Endothelial cell of umbilical vein (primary cell): ENCODE results near the gene RMRP. TPM values are rescaled to one million over a fixed set of nuclear protein-coding genes. Genes with fewer than 3 reads are reported as not detected.

Experiments
- BruUV-seq: library from RNA; stranded (reverse); fragments of 400-500 nt; replicated peaks from 2 replicates; lab custom pipeline; 2021; lab: Mats Ljungman, UMichigan
- CTCF ChIA-PET: fragments of 300-600, 350-600 bp; sonication (Branson Sonifier 250); formaldehyde crosslinking; loops from one replicate; lab custom pipeline; 2021; ENCODE audit warnings: antibody characterized with exemption, inconsistent platforms; lab: Charles Lee
- POLR2A ChIA-PET: fragments of 300-600, 350-600 bp; sonication (Branson Sonifier 250); formaldehyde crosslinking; loops from one replicate; lab custom pipeline; 2021; ENCODE audit warnings: antibody characterized with exemption, inconsistent platforms; lab: Charles Lee
- DNase-seq: peaks from one replicate; pipeline ENCODE4 v3.0.0-alpha.2; 2011; ENCODE audit warnings: low read depth, low spot score
- FAIRE-seq: peaks from 2 replicates; lab custom pipeline; 2011; peaks lifted over from hg19 to GRCh38; lab: Jason Lieb, UNC
- H2AFZ ChIP-seq: 2 replicates; pipeline ENCODE4 v1.6.0; 2012; ENCODE audit warnings: low read depth, low read length, control low read depth, inconsistent platforms
- H3K27ac ChIP-seq: 2 replicates; pipeline ENCODE4 v1.5.1; 2011; ENCODE audit warnings: low read depth, mild to moderate bottlenecking, control low read depth, low read length, moderate library complexity; ENCODE audit not compliant: insufficient read depth
- H3K27me3 ChIP-seq, 2 experiments: 2 replicates each; pipeline versions ENCODE4 v1.6.0 to v1.6.1; 2011; ENCODE audit warnings: low read length in 2 of 2, mixed read lengths in 1 of 2; ENCODE audit not compliant: control insufficient read depth in 2 of 2, insufficient read depth in 2 of 2
- H3K36me3 ChIP-seq, 2 experiments: 2 replicates in 1 of 2; 3 replicates in 1 of 2; pipeline ENCODE4 v1.5.1; 2011; ENCODE audit warnings: low read length in 2 of 2, mild to moderate bottlenecking in 1 of 2, moderate library complexity in 1 of 2; ENCODE audit not compliant: control insufficient read depth in 2 of 2, insufficient read depth in 2 of 2; ENCODE audit errors: extremely low read depth in 1 of 2
- H3K4me1 ChIP-seq: 3 replicates; pipeline ENCODE4 v1.5.1; 2011; ENCODE audit warnings: mild to moderate bottlenecking, low read length; ENCODE audit not compliant: control insufficient read depth, insufficient read depth; ENCODE audit errors: extremely low read depth
- H3K4me2 ChIP-seq: 2 replicates; pipeline ENCODE4 v1.6.1; 2011; ENCODE audit warnings: low read length, control low read depth, mixed read lengths; ENCODE audit not compliant: insufficient read depth
- H3K4me3 ChIP-seq, 3 experiments: fragments of 200-600 bp in 1 of 3; sonication (generic), shearing (Covaris generic) in 1 of 3; replicated peaks in 1 of 3; 2 replicates each; pipeline ENCODE4 v1.5.1; 2011 to 2016; ENCODE audit warnings: control low read depth in 3 of 3, low read length in 3 of 3, mild to moderate bottlenecking in 2 of 3, inconsistent platforms in 1 of 3, low read depth in 1 of 3, moderate library complexity in 1 of 3; ENCODE audit not compliant: insufficient read depth in 1 of 3
- H3K79me2 ChIP-seq: 2 replicates; pipeline ENCODE4 v1.6.0; 2012; ENCODE audit warnings: low read length, inconsistent platforms; ENCODE audit not compliant: control insufficient read depth, insufficient read depth
- H3K9ac ChIP-seq: replicated peaks from 2 replicates; pipeline ENCODE3; 2011; ENCODE audit warnings: low read length, control low read depth; ENCODE audit not compliant: insufficient read depth; ENCODE audit errors: extremely low read depth
- H3K9me1 ChIP-seq: replicated peaks from 3 replicates; pipeline ENCODE4 v1.6.0; 2011; ENCODE audit warnings: mild to moderate bottlenecking, low read length; ENCODE audit not compliant: control insufficient read depth, insufficient read depth; ENCODE audit errors: extremely low read depth
- H3K9me3 ChIP-seq: replicated peaks from 2 replicates; pipeline ENCODE4 v1.5.1; 2012; ENCODE audit warnings: low read length, inconsistent platforms; ENCODE audit not compliant: control insufficient read depth, insufficient read depth
- H4K20me1 ChIP-seq: replicated peaks from 2 replicates; pipeline ENCODE3; 2011; ENCODE audit warnings: mild to moderate bottlenecking, low read length; ENCODE audit not compliant: control insufficient read depth, insufficient read depth; ENCODE audit errors: extremely low read depth
- CTCF ChIP-seq, 2 donors: IDR thresholded peaks; 1 replicate in 1 of 2; 2 replicates in 1 of 2; pipeline ENCODE4 v1.5.1; 2011; ENCODE audit warnings: low read length in 2 of 2, mild to moderate bottlenecking in 2 of 2, moderate library complexity in 2 of 2, control low read depth in 1 of 2, inconsistent platforms in 1 of 2, low read depth in 1 of 2; ENCODE audit not compliant: insufficient read depth in 1 of 2; ENCODE audit errors: extremely low read depth in 1 of 2
- EZH2 ChIP-seq: IDR thresholded peaks from 2 replicates; pipeline ENCODE4 v1.6.1; 2012; ENCODE audit warnings: borderline replicate concordance, low read depth, mild to moderate bottlenecking, moderate library complexity, low read length, inconsistent platforms; ENCODE audit not compliant: severe bottlenecking
- FOS ChIP-seq: IDR thresholded peaks from 2 replicates; pipeline ENCODE4 v1.6.1; 2011; ENCODE audit warnings: mild to moderate bottlenecking, low read length, moderate library complexity, borderline replicate concordance; ENCODE audit not compliant: insufficient read depth
- GATA2 ChIP-seq: IDR thresholded peaks from 2 replicates; pipeline ENCODE4 v1.7.0; 2011; ENCODE audit warnings: low read depth, mild to moderate bottlenecking, moderate library complexity, mixed read lengths, low read length; ENCODE audit not compliant: insufficient read length, insufficient read depth
- JUN ChIP-seq: IDR thresholded peaks from 2 replicates; pipeline ENCODE4 v1.6.1; 2011; ENCODE audit warnings: borderline replicate concordance, low read depth; ENCODE audit not compliant: insufficient read length, insufficient read depth
- MAX ChIP-seq: IDR thresholded peaks from 2 replicates; pipeline ENCODE4 v1.6.1; 2011; ENCODE audit not compliant: insufficient read depth, insufficient read length
- MYC ChIP-seq: IDR thresholded peaks from one replicate; pipeline ENCODE4 v1.6.1; 2011; ENCODE audit warnings: mild to moderate bottlenecking, low read depth, low read length
- POLR2A ChIP-seq: IDR thresholded peaks from 2 replicates; pipeline ENCODE4 v1.6.1; 2012; ENCODE audit warnings: low read depth, mild to moderate bottlenecking, control low read depth, low read length
- POLR2AphosphoS5 ChIP-seq: IDR thresholded peaks from 2 replicates; pipeline ENCODE4 v1.6.1; 2012; ENCODE audit warnings: low read depth, mild to moderate bottlenecking, control low read depth, low read length, moderate library complexity; ENCODE audit not compliant: insufficient read depth
- dilution Hi-C: fragments of 300-500 bp; cut with MboI; formaldehyde crosslinking; loops from one replicate; pipeline ENCODE4 v1.15.0; 2019; ENCODE audit warnings: low sequenced_read_pairs; ENCODE audit not compliant: extremely low pct_ligation_motif_present
- intact Hi-C: fragments of 100-400 bp; cut with micrococcal nuclease; formaldehyde crosslinking; loops from one replicate; pipeline ENCODE4 v1.10.0; 2022
- polyA plus RNA-seq, 4 experiments: library from polyadenylated mRNA; depleted of rRNA in 3 of 4; stranded (reverse) in 3 of 4; unstranded in 1 of 4; fragments of >200 nt; gene quantifications; 2 replicates each; pipeline versions ENCODE4 v1.2.1 to v1.2.3, GENCODE V29; 2011 to 2012; ENCODE audit warnings: missing spikeins in 1 of 4
- total RNA-seq: library from RNA; stranded (reverse); gene quantifications from 2 replicates; pipeline ENCODE4 v1.2.3, GENCODE V29; 2021

The RMRP gene
- total and polyA plus RNA-seq, 2 donors (not counting 3 experiments of a cell fraction or from before 2014, with no cell fraction given) = 19,118 TPM; not detected in 1

GRCh38 chr9:35649431-35650340, 8.1 kb downstream of the RMRP start:
- H3K4me1 ChIP-seq = peaks cover 6% of the 10 kb centered on the region
- intact Hi-C loops (loop anchor here (5.0 kb wide), 2 partner anchors 167 to 233 kb away; no protein-coding TSS in a partner anchor), dilution Hi-C loops (no loop called here)
- ChIA-PET CTCF (interaction anchor here (1.1 to 2.5 kb wide), 6 partner anchors 8 to 78 kb away, joined by 3 to 14 read pairs (median 5); partner anchors contain the start of genes CCDC107 and RMRP), POLR2A (no interaction called here)
- no peak overlapping the region for H3K4me2 ChIP-seq
- no peak for TF ChIP-seq POLR2A
- H3K4me3 ChIP-seq = no peak overlapping the region
- no peak for DNase-seq
- FAIRE-seq = no peak
- H3K9ac ChIP-seq = no peak overlapping the region
- H3K9me3 ChIP-seq = no peaks in the 10 kb centered on the region
- no TSS peak for BruUV-seq
- no peak overlapping the region for H2AFZ ChIP-seq
- H3K9me1 ChIP-seq = no peaks in the 10 kb centered on the region
- peaks cover 0 to 2% of the 10 kb centered on the region in 2 experiments for H3K27me3 ChIP-seq
- H4K20me1 ChIP-seq = no peaks in the 10 kb centered on the region
- no peaks in the 10 kb centered on the region for H3K79me2 ChIP-seq
- H3K36me3 ChIP-seq = no peaks in the 10 kb centered on the region
- no peak overlapping the region for H3K27ac ChIP-seq

GRCh38 chr9:35646533-35647265, 11.1 kb downstream of the RMRP start:
- dilution Hi-C loops (no loop called here), intact Hi-C loops (loop anchor here (1.0 to 5.0 kb wide), 3 partner anchors 50 to 236 kb away; no protein-coding TSS in a partner anchor)
- H3K79me2 ChIP-seq = no peaks in the 10 kb centered on the region
- DNase-seq (peak; percentile 91), FAIRE-seq (peak; percentile 90)
- H3K9me1 ChIP-seq = no peaks in the 10 kb centered on the region
- H3K27me3 ChIP-seq = peaks cover 0 to 2% of the 10 kb centered on the region in 2 experiments
- H2AFZ ChIP-seq = peak overlapping the region; percentile 98
- ChIA-PET POLR2A (no interaction called here), CTCF (interaction anchor here (0.9 to 2.4 kb wide), 15 partner anchors 10 to 392 kb away, joined by 3 to 27 read pairs (median 4); partner anchors contain the start of genes CCDC107 and RMRP)
- peak overlapping the region; percentile 39 to 80 (median 47) for H3K4me3 ChIP-seq
- no peaks in the 10 kb centered on the region for H3K9me3 ChIP-seq
- H3K4me2 ChIP-seq = peak overlapping the region; percentile 95
- peak overlapping the region; percentile 24 for H3K27ac ChIP-seq
- H3K36me3 ChIP-seq = no peaks in the 10 kb centered on the region
- no peaks in the 10 kb centered on the region for H4K20me1 ChIP-seq
- peaks cover 6% of the 10 kb centered on the region for H3K4me1 ChIP-seq
- peak overlapping the region; percentile 65 for H3K9ac ChIP-seq
- TF ChIP-seq MAX (no peak), MYC (no peak), FOS (no peak), GATA2 (no peak), JUN (no peak), POLR2AphosphoS5 (peak; percentile 67), CTCF (IDR thresholded peaks at IDR 0.05; ENCODE audit: extremely low read depth in 1 of 2, insufficient read depth in 1 of 2, low read depth in 1 of 2, low read length in 2 of 2) (peak; percentile 91 to 98), POLR2A (peak; percentile 27), EZH2 (no peak)
- TSS peak; percentile 59 for BruUV-seq
